ENCODE measurements around the gene CHERP. TPM values are rescaled to one million over a fixed set of nuclear protein-coding genes. Genes with fewer than 3 reads are reported as not detected.
A peak's percentile ranks its signal among the peaks of the same experiment; 100 is the strongest.

CHERP gene, protein sequence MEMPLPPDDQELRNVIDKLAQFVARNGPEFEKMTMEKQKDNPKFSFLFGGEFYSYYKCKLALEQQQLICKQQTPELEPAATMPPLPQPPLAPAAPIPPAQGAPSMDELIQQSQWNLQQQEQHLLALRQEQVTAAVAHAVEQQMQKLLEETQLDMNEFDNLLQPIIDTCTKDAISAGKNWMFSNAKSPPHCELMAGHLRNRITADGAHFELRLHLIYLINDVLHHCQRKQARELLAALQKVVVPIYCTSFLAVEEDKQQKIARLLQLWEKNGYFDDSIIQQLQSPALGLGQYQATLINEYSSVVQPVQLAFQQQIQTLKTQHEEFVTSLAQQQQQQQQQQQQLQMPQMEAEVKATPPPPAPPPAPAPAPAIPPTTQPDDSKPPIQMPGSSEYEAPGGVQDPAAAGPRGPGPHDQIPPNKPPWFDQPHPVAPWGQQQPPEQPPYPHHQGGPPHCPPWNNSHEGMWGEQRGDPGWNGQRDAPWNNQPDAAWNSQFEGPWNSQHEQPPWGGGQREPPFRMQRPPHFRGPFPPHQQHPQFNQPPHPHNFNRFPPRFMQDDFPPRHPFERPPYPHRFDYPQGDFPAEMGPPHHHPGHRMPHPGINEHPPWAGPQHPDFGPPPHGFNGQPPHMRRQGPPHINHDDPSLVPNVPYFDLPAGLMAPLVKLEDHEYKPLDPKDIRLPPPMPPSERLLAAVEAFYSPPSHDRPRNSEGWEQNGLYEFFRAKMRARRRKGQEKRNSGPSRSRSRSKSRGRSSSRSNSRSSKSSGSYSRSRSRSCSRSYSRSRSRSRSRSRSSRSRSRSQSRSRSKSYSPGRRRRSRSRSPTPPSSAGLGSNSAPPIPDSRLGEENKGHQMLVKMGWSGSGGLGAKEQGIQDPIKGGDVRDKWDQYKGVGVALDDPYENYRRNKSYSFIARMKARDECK
- total RNA-seq (2021), result 92.2 and 101 TPM in 2 replicates
- long read RNA-seq, full-length matches to known transcripts, result 111 of 209 reads
- long read RNA-seq, partial matches to known transcripts, result 65 of 209 reads
- long read RNA-seq, other reads (novel, unspliced or antisense), result 33 of 209 reads

DNA sequence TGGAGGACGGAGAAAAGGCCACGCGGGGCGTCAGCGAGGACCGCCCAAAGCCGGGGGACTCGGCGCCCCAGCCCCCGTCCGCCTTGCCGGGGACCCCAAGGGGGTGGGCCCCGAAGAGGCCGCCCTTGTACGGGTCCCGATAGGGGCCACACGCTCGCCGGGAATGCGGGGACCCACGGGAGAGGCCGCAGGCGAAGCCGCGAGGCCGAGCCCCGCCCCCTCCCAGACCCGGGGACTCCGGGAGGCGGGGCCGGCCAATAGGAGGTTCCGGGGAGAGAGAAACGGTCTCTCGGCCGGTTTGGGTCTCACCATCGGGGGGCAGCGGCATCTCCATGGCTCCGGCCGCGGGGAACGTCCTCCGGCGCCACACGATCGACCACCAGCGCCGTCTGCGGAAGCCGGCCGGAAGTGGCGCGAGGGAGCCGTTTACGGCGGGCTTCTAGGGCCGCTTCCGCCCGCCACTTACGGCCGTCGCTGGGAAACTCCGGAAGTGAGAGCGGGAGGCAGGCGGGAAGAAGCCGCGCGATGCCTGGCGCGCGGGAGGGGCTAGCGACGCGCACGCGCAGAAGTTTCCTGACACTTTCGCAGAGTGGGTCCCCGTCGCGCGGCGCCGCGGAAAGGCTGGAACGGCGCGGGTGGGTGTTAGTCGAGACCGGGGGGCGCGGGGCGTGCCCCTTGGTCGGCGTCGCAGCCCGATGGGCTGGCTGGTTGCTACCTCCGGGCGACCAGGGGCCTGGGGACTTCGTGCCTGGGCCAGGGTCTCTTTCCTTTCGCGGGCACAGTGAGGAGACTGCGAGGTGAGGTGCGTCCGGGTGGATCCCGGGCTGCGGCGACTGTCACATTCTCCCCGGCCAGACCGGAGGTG is at the start of gene CHERP:
Gene CHERP (minus strand): TSS at position 393 of the 865 bp plus-strand sequence. CDS start 59 bp downstream, at position 334.
- H4K91ac ChIP-seq (ENCODE audit: insufficient read length, low read depth, low read length), result no peak within 1 kb of the TSS
- no peaks in the 10 kb centered on the region for H3K27me3 ChIP-seq (ENCODE audit: insufficient read depth, low read length)
- no peak within 1 kb of the TSS for H3K56ac ChIP-seq (ENCODE audit: insufficient read length, low read depth, low read length)
- H2BK20ac ChIP-seq (ENCODE audit: low read depth, low read length, poor library complexity, severe bottlenecking), result no peak within 1 kb of the TSS
- no peak within 1 kb of the TSS for H3K27ac ChIP-seq (ENCODE audit: insufficient read length, low read depth, low read length)
- peak; percentile 92 for DNase-seq
- H2BK12ac ChIP-seq (ENCODE audit: insufficient read length, low read depth, low read length), result no peak within 1 kb of the TSS
- no peak within 1 kb of the TSS for H3K4ac ChIP-seq (ENCODE audit: low read depth, low read length)
- H3K9me3 ChIP-seq (ENCODE audit: control insufficient read depth, low read depth, low read length), result no peaks in the 10 kb centered on the region
- peak within 1 kb of the TSS; percentile 68 for H3K18ac ChIP-seq (ENCODE audit: insufficient read length, low read depth, low read length)
- H3K79me2 ChIP-seq (ENCODE audit: insufficient read depth, low read length), result peaks cover 34% of the 10 kb centered on the region; the same call in 1 of the 2 replicates
- no peak within 1 kb of the TSS for H3K23ac ChIP-seq (ENCODE audit: insufficient read length, low read depth, low read length)
- no CpG with 5 or more reads among the region's 108 CpGs for WGBS (ENCODE audit: extremely low coverage, insufficient read length, low lambda C conversion rate)
- no peak within 1 kb of the TSS for H4K8ac ChIP-seq (replicated peaks; ENCODE audit: insufficient read length, low read depth, low read length)
- no peaks in the 10 kb centered on the region for H4K20me1 ChIP-seq (ENCODE audit: control insufficient read depth, insufficient read depth, insufficient read length)
- peak within 1 kb of the TSS; percentile 91 to 96 for H3K4me3 Mint-ChIP-seq
- H3K27me3 Mint-ChIP-seq (ENCODE audit: low read depth), result no peaks in the 10 kb centered on the region
- peaks cover 13% of the 10 kb centered on the region for H3K23me2 ChIP-seq (ENCODE audit: insufficient read length, low read depth, low read length, poor library complexity, severe bottlenecking)
- H3T11ph ChIP-seq (ENCODE audit: low read length), result no peak within 1 kb of the TSS
- peak within 1 kb of the TSS; percentile 71 for H3K14ac ChIP-seq (ENCODE audit: insufficient read depth, low read length)
- peak within 1 kb of the TSS; percentile 95 for H3K4me2 ChIP-seq (ENCODE audit: insufficient read depth, insufficient read length, low read length)
- H3K4me1 Mint-ChIP-seq, result peaks cover 13 to 16% of the 10 kb centered on the region in 2 experiments
- H2BK120ac ChIP-seq (ENCODE audit: low read depth, low read length, poor library complexity, severe bottlenecking), result no peak within 1 kb of the TSS
- peaks cover 16% of the 10 kb centered on the region for H3K79me1 ChIP-seq (ENCODE audit: insufficient read depth, low read depth, low read length, poor library complexity, severe bottlenecking)
- H2AFZ ChIP-seq (ENCODE audit: low read length), result no peak within 1 kb of the TSS
- no peak within 1 kb of the TSS for H2AK5ac ChIP-seq (ENCODE audit: insufficient read length, low read length)
- no peaks in the 10 kb centered on the region for H3K9me3 Mint-ChIP-seq
- H3K36me3 Mint-ChIP-seq (ENCODE audit: insufficient read depth in 1 of 3, low read depth in 3 of 3), result peaks cover 28 to 43% (median 41%) of the 10 kb centered on the region in 3 experiments; a peak in 6 of 7 replicates
- no peak within 1 kb of the TSS for H2BK5ac ChIP-seq (ENCODE audit: insufficient read length, low read length)
- peak within 1 kb of the TSS; percentile 62 to 93 (median 67) for H3K27ac Mint-ChIP-seq
- H4K5ac ChIP-seq (ENCODE audit: insufficient read length, low read depth, low read length), result no peak within 1 kb of the TSS
- peak within 1 kb of the TSS; percentile 87; the same call in 1 of the 2 replicates for H2BK15ac ChIP-seq (ENCODE audit: low read depth, low read length)
- H3K9ac ChIP-seq (ENCODE audit: extremely low read depth, insufficient read length, low read length), result peak within 1 kb of the TSS; percentile 87
- no peaks in the 10 kb centered on the region; the same call in 1 of the 2 replicates for H3K4me1 ChIP-seq (ENCODE audit: insufficient read depth, low read length)
- TF ChIP-seq CTCF (conservative IDR thresholded peaks at IDR 0.05), result no peak

Measured in H9 (cell line).